ENCODE results near the gene PEX5L.

GRCh38 chr3:179833294-179833693 is 203.4 kb downstream of the PEX5L start:
- TF ChIP-seq CTCF (IDR thresholded peaks at IDR 0.05) (no peak), POLR2A (IDR thresholded peaks at IDR 0.05) (no peak)
